Caco-2 (cell line): ENCODE measurements around the gene EHHADH. TPM values are rescaled to one million over a fixed set of nuclear protein-coding genes. Genes with fewer than 3 reads are reported as not detected.

ENCODE experiments used
- BruUV-seq: library from RNA; stranded (reverse); fragments of 400-500 nt; replicated peaks from 2 replicates; lab custom pipeline; 2021; lab: Mats Ljungman, UMichigan
- CTCF ChIA-PET: fragments of 300-600 bp; sonication (Branson Sonifier 250); formaldehyde crosslinking; loops from one replicate; lab custom pipeline; 2022; ENCODE audit warnings: antibody characterized with exemption; lab: Charles Lee
- POLR2A ChIA-PET: fragments of 300-600 bp; sonication (Branson Sonifier 250); formaldehyde crosslinking; loops from one replicate; lab custom pipeline; 2022; ENCODE audit warnings: antibody characterized with exemption; lab: Charles Lee
- DNase-seq, 2 experiments: peaks; one replicate each; pipeline versions ENCODE4 v3.0.0 to v3.0.0-alpha.2; 2020 to 2022
- H3K27me3 ChIP-seq: replicated peaks from 2 replicates; pipeline ENCODE4 v1.6.0; 2011; ENCODE audit warnings: low read length; ENCODE audit not compliant: control insufficient read depth, insufficient read depth
- H3K36me3 ChIP-seq: 2 replicates; pipeline ENCODE4 v1.5.1; 2011; ENCODE audit warnings: low read length; ENCODE audit not compliant: control insufficient read depth, insufficient read depth
- H3K4me1 ChIP-seq: fragments of 250-450 bp; sonication (Bioruptor Pico); 2 replicates; pipeline ENCODE4 v1.5.1; 2020; ENCODE audit warnings: mild to moderate bottlenecking
- H3K4me3 ChIP-seq: 2 replicates; pipeline ENCODE4 v1.5.1; 2011; ENCODE audit warnings: low read depth, mild to moderate bottlenecking, control low read depth, low read length
- H3K9me3 ChIP-seq: fragments of 250-450 bp; sonication (Bioruptor Pico); 2 replicates; pipeline ENCODE4 v1.5.1; 2020; ENCODE audit warnings: mild to moderate bottlenecking, moderate library complexity
- H3K27ac Mint-ChIP-seq: one replicate; pipeline ENCODE4 v1.8.0; 2022; ENCODE audit warnings: mixed read lengths; ENCODE audit not compliant: unreplicated experiment
- H3K27me3 Mint-ChIP-seq: one replicate; pipeline ENCODE4 v1.8.0; 2022; ENCODE audit warnings: mixed read lengths; ENCODE audit not compliant: insufficient read depth, unreplicated experiment
- H3K36me3 Mint-ChIP-seq: one replicate; pipeline ENCODE4 v1.8.0; 2022; ENCODE audit warnings: mild to moderate bottlenecking, mixed read lengths; ENCODE audit not compliant: insufficient read depth, unreplicated experiment
- H3K4me1 Mint-ChIP-seq: one replicate; pipeline ENCODE4 v1.8.0; 2022; ENCODE audit warnings: low read depth, mixed read lengths; ENCODE audit not compliant: unreplicated experiment
- H3K4me3 Mint-ChIP-seq: one replicate; pipeline ENCODE4 v1.8.0; 2022; ENCODE audit warnings: mild to moderate bottlenecking, moderate library complexity, mixed read lengths; ENCODE audit not compliant: unreplicated experiment
- H3K9me3 Mint-ChIP-seq: one replicate; pipeline ENCODE4 v1.8.0; 2022; ENCODE audit warnings: mixed read lengths; ENCODE audit not compliant: unreplicated experiment
- intact Hi-C: fragments of 100-400 bp; cut with micrococcal nuclease; formaldehyde crosslinking; loops from one replicate; pipeline ENCODE4 v1.10.0; 2022; ENCODE audit not compliant: unreplicated experiment
- total RNA-seq: library from RNA; stranded (reverse); gene quantifications from 2 replicates; pipeline ENCODE4 v1.2.3, GENCODE V29; 2022
- TF ChIP-seq, protein P1 (sequence below), 2 experiments: fragments of 200-600 bp in 1 of 2; IDR thresholded peaks; 1 replicate in 1 of 2; 2 replicates in 1 of 2; pipeline versions ENCODE4 v1.5.1 to v1.8.0; 2011 to 2022; ENCODE audit warnings: antibody characterized with exemption in 1 of 2, control low read depth in 1 of 2, inconsistent platforms in 1 of 2, low read depth in 1 of 2, low read length in 1 of 2, mild to moderate bottlenecking in 1 of 2, moderate library complexity in 1 of 2; ENCODE audit not compliant: insufficient read depth in 1 of 2, severe bottlenecking in 1 of 2, unreplicated experiment in 1 of 2

Gene EHHADH
- total RNA-seq, 1 experiment from 2014 or later = 24.9 TPM

DNA sequence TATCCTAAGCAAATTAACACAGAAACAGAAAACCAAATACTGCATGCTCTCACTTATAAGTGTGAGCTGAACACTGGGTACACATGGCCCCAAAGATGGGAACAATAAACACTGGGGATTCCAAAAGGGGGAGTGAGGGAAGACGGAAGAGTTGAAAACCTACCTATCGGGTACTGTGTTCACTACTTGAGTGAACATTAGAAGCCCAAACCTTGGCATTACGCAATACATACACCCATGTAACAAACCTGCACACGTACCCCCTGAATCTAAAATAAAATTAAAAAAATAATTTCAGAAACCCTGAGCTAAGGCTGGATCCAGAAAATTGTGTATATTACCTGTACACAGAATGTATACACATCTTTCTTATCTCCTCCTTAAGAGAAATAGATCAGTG is 58.2 kb downstream of the EHHADH start:
- H3K27me3 Mint-ChIP-seq = no peaks in the 10 kb centered on the region
- H3K27me3 ChIP-seq = no peaks in the 10 kb centered on the region
- no peak overlapping the region for H3K4me3 ChIP-seq
- ChIA-PET CTCF (no interaction called here), POLR2A (no interaction called here)
- TF ChIP-seq, protein P1, sequence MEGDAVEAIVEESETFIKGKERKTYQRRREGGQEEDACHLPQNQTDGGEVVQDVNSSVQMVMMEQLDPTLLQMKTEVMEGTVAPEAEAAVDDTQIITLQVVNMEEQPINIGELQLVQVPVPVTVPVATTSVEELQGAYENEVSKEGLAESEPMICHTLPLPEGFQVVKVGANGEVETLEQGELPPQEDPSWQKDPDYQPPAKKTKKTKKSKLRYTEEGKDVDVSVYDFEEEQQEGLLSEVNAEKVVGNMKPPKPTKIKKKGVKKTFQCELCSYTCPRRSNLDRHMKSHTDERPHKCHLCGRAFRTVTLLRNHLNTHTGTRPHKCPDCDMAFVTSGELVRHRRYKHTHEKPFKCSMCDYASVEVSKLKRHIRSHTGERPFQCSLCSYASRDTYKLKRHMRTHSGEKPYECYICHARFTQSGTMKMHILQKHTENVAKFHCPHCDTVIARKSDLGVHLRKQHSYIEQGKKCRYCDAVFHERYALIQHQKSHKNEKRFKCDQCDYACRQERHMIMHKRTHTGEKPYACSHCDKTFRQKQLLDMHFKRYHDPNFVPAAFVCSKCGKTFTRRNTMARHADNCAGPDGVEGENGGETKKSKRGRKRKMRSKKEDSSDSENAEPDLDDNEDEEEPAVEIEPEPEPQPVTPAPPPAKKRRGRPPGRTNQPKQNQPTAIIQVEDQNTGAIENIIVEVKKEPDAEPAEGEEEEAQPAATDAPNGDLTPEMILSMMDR (IDR thresholded peaks at IDR 0.05; ENCODE audit: insufficient read depth in 1 of 2, low read depth in 1 of 2, low read length in 1 of 2, severe bottlenecking in 1 of 2, unreplicated experiment in 1 of 2) = no peak
- H3K27ac Mint-ChIP-seq = no peak overlapping the region
- intact Hi-C loops = no loop called here
- H3K9me3 ChIP-seq = no peaks in the 10 kb centered on the region
- peaks cover 2% of the 10 kb centered on the region; the same call in 1 of the 2 replicates for H3K36me3 ChIP-seq
- no peaks in the 10 kb centered on the region for H3K4me1 ChIP-seq
- BruUV-seq = no TSS peak
- H3K36me3 Mint-ChIP-seq = peaks cover 1% of the 10 kb centered on the region
- no peaks in the 10 kb centered on the region for H3K4me1 Mint-ChIP-seq
- no peak overlapping the region for H3K4me3 Mint-ChIP-seq
- DNase-seq = no peak
- H3K9me3 Mint-ChIP-seq = no peaks in the 10 kb centered on the region

DNA sequence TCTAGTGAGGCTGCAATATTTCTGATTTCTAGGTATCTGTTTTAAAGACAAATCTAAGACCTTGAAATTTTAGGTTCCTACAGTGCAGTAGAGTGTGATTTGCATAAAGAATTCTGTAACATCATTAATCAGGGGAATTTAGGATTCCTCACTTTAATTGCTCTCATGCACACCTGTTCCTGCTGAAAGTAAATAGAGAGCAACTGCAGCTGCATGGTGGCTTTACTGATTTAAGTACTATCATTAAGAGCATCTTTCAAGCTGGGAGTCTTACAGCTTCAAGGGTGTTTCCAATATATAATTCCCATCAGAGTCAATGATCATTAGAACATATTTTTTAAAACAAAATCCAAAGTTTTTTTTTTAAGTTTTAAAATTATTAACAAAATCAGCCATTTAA is 65.0 kb downstream of the EHHADH start:
- ChIA-PET CTCF (no interaction called here), POLR2A (no interaction called here)
- Mint-ChIP-seq H3K36me3 (no peaks in the 10 kb centered on the region), H3K4me1 (no peaks in the 10 kb centered on the region), H3K27ac (no peak overlapping the region), H3K27me3 (no peaks in the 10 kb centered on the region), H3K4me3 (no peak overlapping the region), H3K9me3 (no peaks in the 10 kb centered on the region)
- TF ChIP-seq, protein P1 (IDR thresholded peaks at IDR 0.05; ENCODE audit: insufficient read depth in 1 of 2, low read depth in 1 of 2, low read length in 1 of 2, severe bottlenecking in 1 of 2, unreplicated experiment in 1 of 2) = no peak
- Histone ChIP-seq H3K4me3 (no peak overlapping the region), H3K9me3 (no peaks in the 10 kb centered on the region), H3K27me3 (no peaks in the 10 kb centered on the region), H3K4me1 (no peaks in the 10 kb centered on the region), H3K36me3 (peaks cover 2% of the 10 kb centered on the region; the same call in 1 of the 2 replicates)
- intact Hi-C loops = no loop called here
- DNase-seq = no peak
- no TSS peak for BruUV-seq

DNA sequence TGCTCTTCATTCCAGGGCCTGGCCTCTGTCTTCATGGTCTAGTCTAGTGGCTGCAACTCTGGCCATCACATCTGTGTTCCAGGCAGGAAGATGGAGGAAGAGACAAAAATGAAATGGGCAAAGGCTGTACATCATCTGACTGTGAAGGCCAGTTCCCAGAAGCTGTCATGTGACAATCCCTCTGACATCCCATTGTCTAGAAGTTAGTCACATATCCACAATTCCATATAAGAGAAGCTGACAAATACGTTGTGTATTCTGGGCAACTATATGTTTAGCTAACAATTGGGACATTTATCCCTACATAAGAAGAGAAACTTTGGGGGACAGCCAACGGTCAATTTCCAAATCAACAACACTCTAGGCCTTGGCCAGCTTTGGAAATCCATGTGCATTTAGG is 66.5 kb downstream of the EHHADH start:
- intact Hi-C loops = no loop called here
- Mint-ChIP-seq H3K27ac (no peak overlapping the region), H3K4me1 (no peaks in the 10 kb centered on the region), H3K9me3 (no peaks in the 10 kb centered on the region), H3K4me3 (no peak overlapping the region), H3K27me3 (no peaks in the 10 kb centered on the region), H3K36me3 (no peaks in the 10 kb centered on the region)
- H3K36me3 ChIP-seq = no peaks in the 10 kb centered on the region
- H3K9me3 ChIP-seq = no peaks in the 10 kb centered on the region
- BruUV-seq = no TSS peak
- no peaks in the 10 kb centered on the region for H3K4me1 ChIP-seq
- TF ChIP-seq, protein P1 (IDR thresholded peaks at IDR 0.05; ENCODE audit: insufficient read depth in 1 of 2, low read depth in 1 of 2, low read length in 1 of 2, severe bottlenecking in 1 of 2, unreplicated experiment in 1 of 2) = no peak
- no peak for DNase-seq
- CTCF ChIA-PET = interaction anchor here (0.7 kb wide), 1 partner anchor 375 kb away, joined by 5 read pairs; the partner anchor contains the start of gene VPS8
- H3K27me3 ChIP-seq = no peaks in the 10 kb centered on the region
- no peak overlapping the region for H3K4me3 ChIP-seq
- POLR2A ChIA-PET = no interaction called here
